ENCODE data around the gene ASCC3. TPM values are rescaled to one million over a fixed set of nuclear protein-coding genes. Genes with fewer than 3 reads are reported as not detected.

The ASCC3 gene
- total and polyA plus RNA-seq, 2 experiments from 2014 or later, result 34.0 to 77.6 TPM

DNA sequence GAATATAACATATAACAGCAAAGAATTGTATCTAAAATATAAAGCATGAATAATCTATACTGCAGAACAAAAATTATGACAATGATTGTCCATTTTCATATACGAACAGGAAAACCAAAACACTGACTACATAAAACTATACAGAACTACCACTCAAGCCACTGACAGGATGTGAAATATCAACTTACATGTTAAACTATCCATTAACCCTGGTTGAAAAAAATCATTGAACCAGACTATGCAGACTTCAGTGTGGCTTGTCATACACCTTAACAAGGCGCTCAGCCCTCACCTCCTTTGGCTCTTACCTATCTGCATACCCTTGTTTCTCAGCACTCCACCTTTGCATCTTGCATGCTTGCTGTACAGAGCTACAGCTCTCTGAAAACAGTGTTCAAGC, 34.9 kb downstream of the ASCC3 start:
- Histone ChIP-seq H4K20me1 (ENCODE audit: insufficient read depth, poor library complexity, severe bottlenecking) (no peaks in the 10 kb centered on the region), H3K9me2 (replicated peaks; ENCODE audit: insufficient read depth) (no peaks in the 10 kb centered on the region), H3K4me1 (ENCODE audit: insufficient read depth) (no peaks in the 10 kb centered on the region), H3K4me3 (no peak overlapping the region), H3K27me3 (no peaks in the 10 kb centered on the region), H3K79me2 (peaks cover 37% of the 10 kb centered on the region), H3K4me2 (no peak overlapping the region), H3K27ac (no peak overlapping the region), H3K36me3 (replicated peaks; ENCODE audit: insufficient read depth, low read depth) (no peaks in the 10 kb centered on the region), H2AFZ (no peak overlapping the region), H3K9me3 (ENCODE audit: low read depth) (no peaks in the 10 kb centered on the region)
- no peak for DNase-seq (ENCODE audit: low spot score)
- TF ChIP-seq EZH2 (IDR thresholded peaks at IDR 0.05; ENCODE audit: borderline replicate concordance) (no peak), CTCF (IDR thresholded peaks at IDR 0.05; ENCODE audit: poor library complexity) (no peak), EZH2phosphoT487 (IDR thresholded peaks at IDR 0.05; ENCODE audit: low read depth, severe bottlenecking, unreplicated experiment) (no peak)
- WGBS (ENCODE audit: low lambda C conversion rate, missing lambda C conversion rate), result 93% methylated on average over 2 of the region's 2 CpGs

GRCh38 chr6:100845676-100846075, 35.5 kb downstream of the ASCC3 start:
- TF ChIP-seq EZH2 (IDR thresholded peaks at IDR 0.05; ENCODE audit: borderline replicate concordance), result no peak
- TF ChIP-seq EZH2phosphoT487 (IDR thresholded peaks at IDR 0.05; ENCODE audit: low read depth, severe bottlenecking, unreplicated experiment), result no peak
- no peak for TF ChIP-seq CTCF (IDR thresholded peaks at IDR 0.05; ENCODE audit: poor library complexity)
- DNase-seq (ENCODE audit: low spot score), result no peak
- Histone ChIP-seq H3K4me3 (no peak overlapping the region), H3K9me3 (ENCODE audit: low read depth) (no peaks in the 10 kb centered on the region), H2AFZ (no peak overlapping the region), H4K20me1 (ENCODE audit: insufficient read depth, poor library complexity, severe bottlenecking) (no peaks in the 10 kb centered on the region), H3K27me3 (no peaks in the 10 kb centered on the region), H3K4me1 (ENCODE audit: insufficient read depth) (no peaks in the 10 kb centered on the region), H3K79me2 (peaks cover 42% of the 10 kb centered on the region), H3K4me2 (no peak overlapping the region), H3K36me3 (replicated peaks; ENCODE audit: insufficient read depth, low read depth) (no peaks in the 10 kb centered on the region), H3K9me2 (replicated peaks; ENCODE audit: insufficient read depth) (no peaks in the 10 kb centered on the region), H3K27ac (no peak overlapping the region)
- 63% methylated on average over 1 of the region's 1 CpG for WGBS (ENCODE audit: low lambda C conversion rate, missing lambda C conversion rate)

DNA sequence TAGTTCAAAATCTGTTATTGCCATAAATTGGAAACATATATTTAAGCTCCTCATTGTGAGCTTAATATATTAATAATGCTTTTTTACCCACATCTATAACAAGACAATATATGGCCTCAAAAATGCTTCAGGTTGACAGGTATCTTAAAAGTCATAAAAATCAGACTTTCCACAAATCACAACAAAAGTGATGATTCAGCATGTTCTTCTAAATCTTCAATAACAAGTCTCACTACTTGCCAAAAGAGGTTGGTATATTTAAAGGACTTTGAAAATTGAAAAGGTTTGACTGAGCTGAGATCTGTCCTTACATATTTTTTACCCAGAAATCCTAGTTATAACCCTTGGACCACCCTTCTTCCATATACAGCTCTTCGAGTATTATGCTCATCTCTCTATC, 41.7 kb downstream of the ASCC3 start:
- TF ChIP-seq EZH2phosphoT487 (IDR thresholded peaks at IDR 0.05; ENCODE audit: low read depth, severe bottlenecking, unreplicated experiment), result no peak
- TF ChIP-seq EZH2 (IDR thresholded peaks at IDR 0.05; ENCODE audit: borderline replicate concordance), result no peak
- no peak for TF ChIP-seq CTCF (IDR thresholded peaks at IDR 0.05; ENCODE audit: poor library complexity)
- Histone ChIP-seq H3K9me3 (ENCODE audit: low read depth) (no peaks in the 10 kb centered on the region), H3K27ac (no peak overlapping the region), H3K4me3 (no peak overlapping the region), H3K36me3 (replicated peaks; ENCODE audit: insufficient read depth, low read depth) (no peaks in the 10 kb centered on the region), H2AFZ (no peak overlapping the region), H3K4me2 (no peak overlapping the region), H4K20me1 (ENCODE audit: insufficient read depth, poor library complexity, severe bottlenecking) (no peaks in the 10 kb centered on the region), H3K9me2 (replicated peaks; ENCODE audit: insufficient read depth) (no peaks in the 10 kb centered on the region), H3K4me1 (ENCODE audit: insufficient read depth) (no peaks in the 10 kb centered on the region), H3K79me2 (peaks cover 73% of the 10 kb centered on the region), H3K27me3 (no peaks in the 10 kb centered on the region)
- DNase-seq (ENCODE audit: low spot score), result no peak
- WGBS (ENCODE audit: low lambda C conversion rate, missing lambda C conversion rate), result 92% methylated on average over 1 of the region's 1 CpG

DNA sequence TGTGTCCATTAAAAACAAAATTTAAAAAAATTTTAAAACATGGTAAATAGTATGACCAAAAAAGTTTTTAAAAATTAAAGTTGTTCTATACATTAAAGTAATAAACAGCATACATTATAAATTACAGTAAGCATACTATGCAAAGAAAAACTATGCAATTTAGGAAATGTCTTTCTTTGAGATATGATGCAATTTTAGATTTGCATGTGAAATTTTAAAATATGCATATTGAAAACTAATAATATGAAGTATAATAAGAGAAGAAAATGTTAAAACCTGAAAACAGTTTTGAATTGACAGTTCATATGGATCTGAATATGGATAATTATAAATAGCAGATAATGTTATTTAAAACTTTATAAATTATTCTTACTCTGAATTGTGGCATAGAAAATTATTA, 43.1 kb downstream of the ASCC3 start:
- H3K79me2 ChIP-seq, result peaks cover 68% of the 10 kb centered on the region
- TF ChIP-seq EZH2phosphoT487 (IDR thresholded peaks at IDR 0.05; ENCODE audit: low read depth, severe bottlenecking, unreplicated experiment) (no peak), CTCF (IDR thresholded peaks at IDR 0.05; ENCODE audit: poor library complexity) (no peak), EZH2 (IDR thresholded peaks at IDR 0.05; ENCODE audit: borderline replicate concordance) (no peak)

More for the DNA sequence above, 43.1 kb downstream of the ASCC3 start:
- Histone ChIP-seq H3K4me2 (no peak overlapping the region), H3K9me3 (ENCODE audit: low read depth) (no peaks in the 10 kb centered on the region), H3K27me3 (no peaks in the 10 kb centered on the region), H3K27ac (no peak overlapping the region), H2AFZ (no peak overlapping the region), H3K4me1 (ENCODE audit: insufficient read depth) (no peaks in the 10 kb centered on the region), H3K4me3 (no peak overlapping the region), H3K36me3 (replicated peaks; ENCODE audit: insufficient read depth, low read depth) (no peaks in the 10 kb centered on the region), H4K20me1 (ENCODE audit: insufficient read depth, poor library complexity, severe bottlenecking) (no peaks in the 10 kb centered on the region), H3K9me2 (replicated peaks; ENCODE audit: insufficient read depth) (no peaks in the 10 kb centered on the region)
- DNase-seq (ENCODE audit: low spot score), result no peak

Measured in hepatocyte (in vitro differentiated cells).